Astrocyte of the cerebellum (primary cell): ENCODE measurements around the gene SIK3.

Source experiments
- DNase-seq: peaks from one replicate; pipeline ENCODE4 v3.0.0-alpha.2; 2011; ENCODE audit warnings: low read depth
- H3K4me3 ChIP-seq: 2 replicates; pipeline ENCODE4 v1.5.1; 2011; ENCODE audit warnings: mild to moderate bottlenecking, low read depth, low read length, moderate library complexity
- CTCF ChIP-seq: IDR thresholded peaks from 2 replicates; pipeline ENCODE4 v1.5.1; 2012; ENCODE audit warnings: low read length, low read depth, moderate library complexity, mild to moderate bottlenecking; ENCODE audit errors: missing control alignments
- in situ Hi-C: cut with HindIII; loops from 2 replicates; pipeline ENCODE4 v1.10.0; 2017; ENCODE audit warnings: low sequenced_read_pairs

The SIK3 gene

DNA sequence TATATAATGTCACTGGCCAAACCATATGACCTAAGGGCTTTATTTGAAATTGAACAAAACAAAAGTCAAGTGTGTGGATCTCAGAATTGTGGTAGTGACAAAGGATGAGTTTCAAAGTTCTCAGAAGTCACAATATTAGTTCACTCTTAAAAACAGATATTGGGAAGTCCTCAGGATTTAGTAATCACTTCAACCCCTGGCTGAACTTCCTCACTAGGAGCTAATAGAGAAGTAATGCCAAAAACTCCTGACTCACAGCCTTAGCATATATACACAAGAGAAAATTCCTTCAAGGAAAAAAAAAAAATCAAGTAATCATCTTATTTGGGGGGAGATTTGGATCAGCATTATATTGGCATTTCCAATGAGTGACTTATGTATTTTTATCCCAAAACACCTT is 185.2 kb downstream of the SIK3 start:
- H3K4me3 ChIP-seq: no peak overlapping the region
- DNase-seq: peak; percentile 43
- TF ChIP-seq CTCF: no peak
- in situ Hi-C loops: no loop called here

DNA sequence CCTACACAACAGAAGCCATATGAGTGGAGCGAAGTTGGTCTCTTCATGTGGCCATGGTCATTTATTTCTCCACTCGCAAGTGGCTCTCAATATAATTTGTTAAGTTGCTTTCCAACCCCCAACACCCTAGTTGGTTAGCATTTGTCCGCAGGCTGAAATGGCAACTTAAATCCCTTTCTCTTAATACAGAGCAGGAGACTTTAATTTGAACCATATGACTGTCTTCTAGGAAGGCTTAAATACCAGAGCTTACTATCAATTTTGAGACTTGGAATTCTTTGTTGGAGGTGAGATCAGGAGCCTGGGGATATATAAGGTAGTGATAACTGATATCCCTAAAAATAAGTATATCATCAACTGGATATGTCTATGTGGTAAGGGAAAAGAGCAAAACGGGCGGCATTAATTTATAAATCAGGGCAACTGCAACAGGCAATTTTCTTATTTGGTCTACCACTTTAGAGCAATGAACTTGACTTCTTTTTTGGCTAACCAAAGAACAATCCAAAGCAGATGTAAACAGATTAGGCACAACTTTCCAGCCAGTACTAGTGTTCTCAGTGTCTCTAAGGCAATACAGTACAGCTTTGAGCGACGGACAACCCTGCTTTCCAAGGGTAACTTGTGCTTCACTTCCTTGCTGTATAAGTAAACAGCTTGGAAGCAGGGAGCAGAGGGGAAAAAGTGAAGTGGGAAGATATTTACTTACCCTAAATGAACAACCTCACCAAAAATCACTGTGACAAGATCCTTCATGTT is 186.1 kb downstream of the SIK3 start:
- in situ Hi-C loops: no loop called here
- H3K4me3 ChIP-seq: no peak overlapping the region
- DNase-seq: no peak

DNA sequence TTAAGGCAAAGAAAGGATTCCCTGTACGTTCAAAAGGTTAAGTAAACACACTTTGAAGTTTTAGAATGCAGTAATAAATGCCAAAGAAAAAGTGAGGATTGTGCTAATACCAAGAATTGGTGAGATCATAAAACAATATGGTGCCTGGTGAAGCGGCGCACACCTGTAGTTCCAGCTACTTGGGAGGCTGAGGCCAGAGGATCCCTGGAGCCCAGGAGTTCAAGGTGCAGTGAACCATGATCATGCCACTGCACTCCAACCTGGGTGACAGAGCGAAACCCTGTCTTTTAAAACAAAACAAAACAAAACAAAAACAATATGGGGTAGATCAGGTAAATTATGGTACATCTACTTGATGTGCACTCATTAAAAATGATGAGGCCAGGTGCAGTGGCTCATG is 187.4 kb downstream of the SIK3 start:
- no peak for DNase-seq
- H3K4me3 ChIP-seq: no peak overlapping the region
- no peak for TF ChIP-seq CTCF
- in situ Hi-C loops: no loop called here

More for the DNA sequence above, 186.1 kb downstream of the SIK3 start:
- TF ChIP-seq CTCF: no peak

GRCh38 chr11:116910378-116910777 is 187.8 kb downstream of the SIK3 start:
- no peak for TF ChIP-seq CTCF
- no peak for DNase-seq
- in situ Hi-C loops: no loop called here
- H3K4me3 ChIP-seq: no peak overlapping the region

GRCh38 chr11:116909245-116909644 is 189.0 kb downstream of the SIK3 start:
- TF ChIP-seq CTCF: no peak
- in situ Hi-C loops: no loop called here
- no peak for DNase-seq
- H3K4me3 ChIP-seq: no peak overlapping the region

- in situ Hi-C loops: no loop called here
- H3K4me3 ChIP-seq: no peak overlapping the region
Measured at GRCh38 chr11:116906479-116906878, 191.7 kb downstream of the SIK3 start.

More at GRCh38 chr11:116906479-116906878, 191.7 kb downstream of the SIK3 start:
- TF ChIP-seq CTCF: no peak
- DNase-seq: no peak
